Nucleus accumbens (tissue), 56 donors: Measurements from ENCODE around the gene NCBP1.
"Not testable (repeated sequence)": the region's sequence is repeated elsewhere in the genome, so short reads cannot be mapped to it uniquely, and the experiment has no call there.

ENCODE experiments used
- DNase-seq, 56 donors: peaks; one replicate each; lab custom pipeline; 2025; lab: John Stamatoyannopoulos, UW

NCBP1 gene, protein sequence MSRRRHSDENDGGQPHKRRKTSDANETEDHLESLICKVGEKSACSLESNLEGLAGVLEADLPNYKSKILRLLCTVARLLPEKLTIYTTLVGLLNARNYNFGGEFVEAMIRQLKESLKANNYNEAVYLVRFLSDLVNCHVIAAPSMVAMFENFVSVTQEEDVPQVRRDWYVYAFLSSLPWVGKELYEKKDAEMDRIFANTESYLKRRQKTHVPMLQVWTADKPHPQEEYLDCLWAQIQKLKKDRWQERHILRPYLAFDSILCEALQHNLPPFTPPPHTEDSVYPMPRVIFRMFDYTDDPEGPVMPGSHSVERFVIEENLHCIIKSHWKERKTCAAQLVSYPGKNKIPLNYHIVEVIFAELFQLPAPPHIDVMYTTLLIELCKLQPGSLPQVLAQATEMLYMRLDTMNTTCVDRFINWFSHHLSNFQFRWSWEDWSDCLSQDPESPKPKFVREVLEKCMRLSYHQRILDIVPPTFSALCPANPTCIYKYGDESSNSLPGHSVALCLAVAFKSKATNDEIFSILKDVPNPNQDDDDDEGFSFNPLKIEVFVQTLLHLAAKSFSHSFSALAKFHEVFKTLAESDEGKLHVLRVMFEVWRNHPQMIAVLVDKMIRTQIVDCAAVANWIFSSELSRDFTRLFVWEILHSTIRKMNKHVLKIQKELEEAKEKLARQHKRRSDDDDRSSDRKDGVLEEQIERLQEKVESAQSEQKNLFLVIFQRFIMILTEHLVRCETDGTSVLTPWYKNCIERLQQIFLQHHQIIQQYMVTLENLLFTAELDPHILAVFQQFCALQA

DNA sequence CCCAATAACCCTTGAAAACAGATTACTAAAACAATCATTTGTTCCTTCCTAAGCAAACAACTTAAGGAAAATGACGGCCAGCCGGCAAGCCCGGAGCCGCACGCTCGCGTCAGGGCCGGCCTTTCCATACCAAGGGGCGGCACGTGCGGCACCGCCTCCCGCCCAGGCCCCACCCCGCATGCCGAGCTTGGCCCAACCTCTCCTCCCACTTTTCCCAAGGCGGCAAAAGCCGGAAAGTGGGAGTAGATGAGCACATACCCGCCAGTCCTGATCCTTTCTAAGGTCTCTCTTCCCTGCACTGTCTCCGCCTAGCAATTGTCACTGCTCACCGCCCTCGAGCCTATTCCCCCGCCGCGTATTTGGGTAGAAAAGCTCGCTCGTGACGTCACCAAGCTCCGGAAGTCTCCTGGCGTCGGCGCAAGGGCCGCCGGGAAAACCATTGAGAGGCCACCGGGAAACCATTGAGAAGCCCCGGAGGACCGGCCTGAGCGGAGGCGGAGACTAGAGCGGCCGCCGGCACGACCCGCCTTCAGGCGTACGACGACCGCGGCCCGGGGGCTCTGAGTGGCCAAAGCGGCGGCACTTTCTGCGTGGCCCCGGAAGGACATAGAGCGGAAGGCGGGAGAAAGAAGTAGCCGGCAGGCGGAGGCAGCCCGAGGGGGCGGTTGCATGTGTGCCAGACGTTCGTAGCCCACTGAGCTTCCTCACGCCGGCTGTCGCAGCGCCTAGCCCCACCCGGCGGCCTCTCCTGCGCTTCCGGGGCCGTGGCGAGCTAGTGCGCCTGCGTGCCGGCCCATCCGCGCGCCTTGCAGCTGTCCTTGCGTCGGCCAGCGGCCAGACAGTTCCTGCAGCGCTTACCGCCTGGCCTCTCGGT lies at the start of gene NCBP1, which contains the start of gene TSTD2:
Gene NCBP1, plus strand, starts transcription at position 837 of the 874 bp plus-strand sequence. CDS start 61 bp downstream, outside the sequence.
Gene TSTD2, minus strand, starts transcription at position 384 of the 874 bp plus-strand sequence. CDS start 5,806 bp downstream, outside the sequence.
- peak; percentile 82 to 100 (median 96) for DNase-seq

DNA sequence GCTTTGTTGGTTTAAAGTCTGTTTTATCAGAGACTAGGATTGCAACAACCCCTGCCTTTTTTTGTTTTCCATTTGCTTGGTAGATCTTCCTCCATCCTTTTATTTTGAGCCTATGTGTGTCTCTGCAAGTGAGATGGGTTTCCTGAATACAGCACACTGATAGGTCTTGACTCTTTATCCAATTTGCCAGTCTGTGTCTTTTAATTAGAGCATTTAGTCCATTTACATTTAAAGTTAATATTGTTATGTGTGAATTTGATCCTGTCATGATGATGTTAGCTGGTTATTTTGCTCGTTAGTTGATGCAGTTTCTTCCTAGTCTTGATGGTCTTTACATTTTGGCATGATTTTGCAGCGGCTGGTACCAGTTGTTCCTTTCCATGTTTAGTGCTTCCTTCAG lies 48.8 kb upstream of the NCBP1 start:
- DNase-seq: not testable (repeated sequence)

DNA sequence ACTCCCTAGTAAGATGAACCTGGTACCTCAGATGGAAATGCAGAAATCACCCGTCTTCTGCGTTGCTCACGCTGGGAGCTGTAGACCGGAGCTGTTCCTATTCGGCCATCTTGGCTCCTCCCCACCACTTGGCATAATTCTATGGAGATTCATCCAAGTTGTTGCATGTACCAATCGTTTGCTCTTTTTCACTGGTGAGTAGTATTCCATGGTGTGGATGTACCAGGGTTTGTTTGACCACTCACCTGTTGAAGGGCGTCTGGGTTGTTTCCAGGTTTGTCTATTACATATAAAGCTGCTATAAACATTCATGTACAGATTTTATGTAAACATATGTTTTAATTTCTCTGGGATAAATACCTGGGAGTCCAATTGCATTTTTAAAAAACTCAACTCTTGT lies 46.7 kb upstream of the NCBP1 start:
- not testable (repeated sequence) for DNase-seq

DNA sequence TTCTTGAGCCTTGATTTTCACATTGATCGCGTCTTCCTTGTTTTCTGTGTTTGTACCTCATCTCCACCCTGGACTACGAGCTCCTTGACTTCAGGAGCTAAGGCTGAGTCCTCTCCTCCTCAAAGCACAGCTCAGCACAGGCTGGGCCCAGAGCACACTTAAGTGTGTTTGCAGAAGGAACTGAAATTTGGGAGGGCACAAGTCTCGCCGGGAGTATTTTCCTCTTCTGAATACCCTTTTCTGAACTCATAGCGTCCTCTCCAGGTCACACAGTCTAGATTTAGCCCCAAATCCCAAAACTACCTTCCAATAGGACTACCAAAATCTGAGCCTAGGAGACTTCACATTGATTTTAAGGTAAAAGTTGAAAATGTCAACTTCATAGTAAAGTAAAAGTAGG lies 42.1 kb upstream of the NCBP1 start:
- no peak for DNase-seq

DNA sequence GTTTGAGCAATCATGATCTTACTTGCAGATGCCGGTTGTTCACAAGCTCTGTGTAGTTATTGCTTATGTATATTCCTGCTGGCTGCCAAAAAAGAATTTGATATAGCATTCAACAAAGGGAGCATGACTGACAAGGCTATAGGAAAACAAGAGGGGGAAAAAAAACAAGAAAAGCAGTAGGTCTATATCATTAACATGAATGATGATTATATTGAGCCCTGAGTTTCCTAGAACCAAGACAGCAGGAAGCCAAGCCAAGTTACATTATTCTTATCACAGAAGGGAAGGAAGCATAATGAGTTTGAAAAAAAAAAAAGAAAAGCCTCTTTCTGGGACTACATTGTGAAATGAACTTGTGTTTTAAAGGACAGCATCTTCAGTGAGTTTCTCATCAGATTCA lies 41.5 kb upstream of the NCBP1 start:
- DNase-seq: no peak

DNA sequence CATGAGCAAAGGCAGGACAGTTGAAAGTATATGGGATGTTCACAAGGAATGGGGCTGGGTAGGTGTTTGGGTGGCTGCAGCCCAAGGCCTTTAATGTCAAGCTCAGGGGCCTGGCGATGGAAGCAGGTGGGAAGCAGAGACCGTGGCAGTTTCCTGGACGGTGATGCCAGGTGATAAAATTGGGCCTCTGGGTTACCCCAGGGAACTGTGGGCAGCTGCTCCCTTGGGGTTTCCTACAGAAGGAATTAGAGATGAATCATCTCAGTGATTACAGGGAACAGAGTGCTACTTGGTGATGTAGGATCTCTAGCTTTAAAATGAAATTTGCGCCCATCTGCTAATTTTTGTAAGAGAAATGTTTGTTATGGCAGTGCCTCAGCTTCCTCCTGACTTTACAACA lies 39.7 kb upstream of the NCBP1 start:
- DNase-seq: no peak

DNA sequence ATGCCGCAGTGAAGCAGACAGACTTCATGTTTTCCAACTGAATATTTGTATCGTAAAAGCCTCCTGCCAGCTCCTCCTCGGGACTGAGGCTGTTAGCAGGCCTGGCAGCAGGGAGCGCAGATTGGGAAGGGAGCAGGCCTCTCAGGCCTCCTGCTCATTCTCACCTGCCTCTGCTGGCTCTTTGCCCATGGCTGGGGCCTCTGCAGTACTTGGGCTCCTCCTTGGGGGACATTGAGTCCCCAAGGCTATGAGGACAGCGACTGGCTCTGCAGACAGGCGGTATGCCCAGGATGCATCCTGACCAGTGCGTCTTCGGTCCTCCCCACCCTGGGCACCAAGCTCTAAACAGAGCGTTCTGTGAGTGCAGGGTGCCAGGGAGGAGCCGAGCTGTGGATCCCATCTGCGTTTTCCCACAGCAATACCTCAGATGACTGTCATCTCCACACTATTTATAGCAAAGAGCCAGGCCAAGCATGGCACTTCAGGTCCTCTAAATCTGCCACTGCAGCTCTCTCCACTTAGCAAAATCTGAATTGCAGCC lies 39.2 kb upstream of the NCBP1 start:
- peak in 3 of 56 donors; percentile 4 to 40 (median 8) for DNase-seq

DNA sequence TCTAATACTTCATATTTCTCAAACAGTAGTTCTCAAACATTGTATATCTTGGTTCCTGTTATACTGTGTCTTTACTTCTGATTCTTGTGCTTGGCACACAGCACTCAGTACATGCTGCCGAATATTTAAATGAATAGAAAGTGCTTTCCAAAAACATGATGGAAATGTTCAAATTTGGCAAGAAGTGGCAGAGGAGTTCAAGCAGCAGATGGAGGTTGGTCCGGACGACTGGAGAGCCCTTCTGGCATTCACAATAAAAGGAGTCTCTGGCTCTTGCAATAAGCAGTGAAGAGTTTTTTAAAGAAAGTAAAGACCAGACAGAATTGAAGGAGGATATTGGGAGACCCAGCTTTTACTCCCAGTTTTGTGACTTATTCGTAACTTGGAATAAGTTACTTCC lies 36.7 kb upstream of the NCBP1 start:
- DNase-seq: no peak

DNA sequence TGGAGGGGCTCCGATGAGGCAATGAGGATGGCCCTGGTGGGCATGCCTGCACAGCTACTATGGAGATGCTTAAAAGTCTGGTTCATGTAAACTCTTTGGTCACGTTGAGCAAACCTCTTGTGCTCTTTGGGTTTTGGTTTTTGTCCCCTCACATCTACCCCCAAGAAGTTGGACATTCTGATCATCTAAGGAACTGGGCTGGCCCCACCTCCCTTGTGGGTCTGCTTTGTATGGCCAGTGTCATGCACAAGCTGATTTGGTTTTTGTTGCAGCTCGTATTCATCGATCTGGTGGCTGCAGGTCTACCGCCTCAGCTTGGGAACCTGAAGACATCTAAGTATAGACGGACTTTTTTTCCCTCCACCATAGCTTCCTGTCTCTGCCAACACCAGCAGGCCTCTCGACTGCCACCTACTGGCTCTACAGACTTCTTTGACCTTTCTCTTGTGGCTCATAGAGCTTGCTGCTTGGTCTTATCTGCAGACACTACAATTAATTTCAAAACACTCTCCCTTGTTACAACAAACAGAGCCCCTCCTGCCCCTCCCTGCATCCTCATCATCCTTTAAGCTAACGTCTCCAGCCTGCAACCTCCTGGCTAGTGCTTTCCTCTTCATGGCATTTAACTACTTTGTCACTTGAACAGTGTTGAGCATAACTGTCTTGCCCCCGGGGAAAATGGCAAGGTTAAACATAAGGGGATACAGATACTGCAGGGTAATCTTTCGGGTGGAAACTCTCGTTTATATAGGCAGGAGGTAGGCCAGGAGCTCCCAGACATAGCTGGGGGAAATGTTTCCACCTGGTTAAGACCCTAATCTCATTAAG lies 34.9 kb upstream of the NCBP1 start:
- DNase-seq: peak in 49 of 56 donors; percentile 14 to 88 (median 55)

DNA sequence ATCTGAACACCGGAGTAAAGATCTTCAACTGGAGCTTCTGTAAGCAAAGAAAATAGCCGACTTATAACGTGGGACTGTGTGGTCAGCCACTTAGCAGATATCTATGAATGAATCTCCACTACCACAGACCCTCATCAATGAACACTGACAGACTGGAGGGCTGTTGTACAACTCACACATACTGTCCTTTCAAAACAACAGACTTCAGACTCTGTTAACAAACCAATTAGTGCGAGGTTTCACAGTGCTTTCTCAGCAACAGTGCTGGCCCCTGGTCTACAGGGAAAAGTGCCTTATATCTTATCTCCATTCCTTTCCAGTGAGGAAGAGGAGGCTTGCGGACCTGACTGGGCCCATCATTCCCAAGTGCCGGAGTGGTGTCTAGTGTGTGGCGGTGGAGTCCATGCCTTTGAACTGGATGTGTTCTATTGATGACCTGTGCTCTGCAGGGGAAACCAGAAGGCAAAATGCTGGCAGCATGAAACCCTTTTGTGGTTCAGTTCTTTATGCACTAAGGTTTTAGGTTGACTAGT lies 34.2 kb upstream of the NCBP1 start:
- DNase-seq: no peak

DNA sequence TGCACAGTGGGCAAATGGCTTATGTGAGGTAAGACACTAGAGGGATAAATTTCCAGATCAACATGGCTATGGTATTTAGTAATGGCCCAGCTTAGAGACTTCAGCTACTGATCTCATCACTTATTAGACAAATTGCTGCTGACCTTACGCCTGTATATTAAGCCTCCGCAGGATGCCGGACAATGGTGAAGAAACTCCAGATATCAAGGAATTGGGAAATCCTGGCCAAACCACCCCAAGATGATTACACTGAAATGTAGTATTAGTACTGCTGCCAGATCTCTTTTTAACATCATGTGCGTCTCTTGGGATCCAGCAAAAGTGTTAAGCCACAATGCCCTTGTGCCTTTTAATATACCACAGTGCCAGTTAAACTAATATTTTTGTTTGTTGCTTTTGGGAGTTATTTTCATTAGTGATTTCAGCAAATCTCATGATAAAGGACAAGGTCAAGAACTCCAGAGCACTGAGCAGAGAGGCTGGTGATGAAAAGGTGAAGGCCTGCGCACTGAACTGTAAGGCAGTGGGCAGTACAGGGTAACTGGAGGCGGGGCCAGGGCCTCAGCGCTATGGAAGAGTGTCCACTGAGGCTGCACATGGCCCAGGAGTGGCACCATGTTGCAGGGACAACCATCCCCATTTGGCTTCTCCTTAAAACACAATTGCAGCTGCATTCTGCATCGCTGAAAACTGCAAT lies 32.9 kb upstream of the NCBP1 start:
- DNase-seq: no peak

DNA sequence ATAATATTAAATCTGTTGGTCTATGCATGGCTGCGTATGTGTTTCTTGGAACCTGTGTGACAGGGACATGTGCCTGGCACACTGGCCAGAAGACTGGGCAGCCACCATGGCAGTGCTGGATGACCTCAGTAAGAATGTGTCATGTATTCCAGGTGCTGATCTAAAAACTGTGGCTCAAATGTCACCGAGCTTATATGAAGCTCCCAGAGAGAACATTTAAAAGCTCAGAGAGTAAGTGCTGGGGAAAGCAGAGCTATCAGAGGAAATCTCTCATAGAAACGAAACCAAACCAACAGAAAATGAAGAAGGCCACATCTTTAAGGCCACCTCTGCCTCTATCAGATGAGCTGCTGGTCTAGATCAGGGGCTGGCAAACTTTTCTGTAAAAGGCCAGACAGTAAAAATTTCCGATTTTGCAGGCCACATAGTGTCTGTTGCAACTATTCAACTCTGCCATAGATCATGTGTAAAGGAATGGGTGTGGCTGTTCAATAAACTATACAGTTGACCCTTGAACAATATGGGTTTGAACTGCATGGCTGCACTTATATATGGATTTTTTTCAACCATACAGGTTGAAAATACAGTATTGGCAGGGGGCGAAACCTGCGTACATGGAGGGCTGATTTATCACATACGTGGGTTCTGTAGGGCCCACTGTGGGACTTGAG lies 32.3 kb upstream of the NCBP1 start:
- no peak for DNase-seq

DNA sequence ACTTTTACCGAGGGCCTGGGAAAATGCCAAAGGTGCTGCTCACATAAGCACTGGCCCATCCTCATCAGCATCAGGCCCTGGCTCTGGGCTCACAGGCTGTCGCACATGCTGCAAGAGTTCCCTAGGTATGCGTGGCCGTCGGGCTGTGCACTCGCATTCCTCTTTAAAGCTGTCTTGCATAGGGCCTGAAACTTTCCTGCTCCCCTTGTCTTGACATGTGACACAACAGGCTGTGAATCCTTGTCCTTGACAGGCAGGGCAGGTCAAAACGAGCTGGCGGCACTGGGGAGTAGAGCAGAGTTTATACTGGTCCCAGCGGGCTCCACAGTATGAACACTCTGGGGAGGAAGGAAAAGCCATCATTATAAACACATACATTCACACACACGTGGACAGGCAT lies 31.2 kb upstream of the NCBP1 start:
- peak in 1 of 56 donors; percentile 8 for DNase-seq

DNA sequence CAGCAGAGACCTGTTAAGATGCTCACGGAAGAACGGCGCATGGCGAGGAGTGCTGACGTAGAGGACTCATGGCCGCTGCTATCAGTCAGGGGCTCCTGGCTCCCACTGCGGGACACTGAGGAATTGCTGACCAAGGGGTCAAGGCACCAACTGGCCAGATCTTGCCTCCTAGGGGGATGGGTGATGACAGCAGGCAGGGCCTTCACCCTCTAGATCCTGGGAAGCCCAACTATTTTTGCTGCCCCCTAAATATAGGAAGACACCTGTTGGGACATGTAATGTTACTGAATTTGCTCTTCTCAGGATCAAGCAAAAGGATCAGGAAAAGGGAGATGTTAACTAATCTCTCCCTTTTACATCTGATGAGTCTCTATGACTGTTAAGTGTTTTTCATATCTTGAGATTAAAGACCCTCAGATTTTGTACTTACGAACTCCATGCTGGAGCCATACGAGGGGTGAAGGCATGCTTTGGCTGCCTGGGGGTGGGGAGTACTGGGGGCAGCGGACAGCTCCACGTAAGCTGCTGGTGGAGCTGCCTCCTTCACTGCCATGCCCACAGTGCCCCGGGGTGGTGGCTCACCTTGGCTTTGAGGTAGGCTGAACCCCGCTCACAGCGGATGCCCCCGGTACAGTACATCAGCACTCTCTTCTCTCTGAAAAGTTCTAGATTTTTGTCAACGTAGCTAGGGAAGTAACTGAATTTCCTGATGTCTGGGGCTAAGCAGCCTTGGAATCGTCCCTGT lies 28.5 kb upstream of the NCBP1 start:
- DNase-seq: no peak

DNA sequence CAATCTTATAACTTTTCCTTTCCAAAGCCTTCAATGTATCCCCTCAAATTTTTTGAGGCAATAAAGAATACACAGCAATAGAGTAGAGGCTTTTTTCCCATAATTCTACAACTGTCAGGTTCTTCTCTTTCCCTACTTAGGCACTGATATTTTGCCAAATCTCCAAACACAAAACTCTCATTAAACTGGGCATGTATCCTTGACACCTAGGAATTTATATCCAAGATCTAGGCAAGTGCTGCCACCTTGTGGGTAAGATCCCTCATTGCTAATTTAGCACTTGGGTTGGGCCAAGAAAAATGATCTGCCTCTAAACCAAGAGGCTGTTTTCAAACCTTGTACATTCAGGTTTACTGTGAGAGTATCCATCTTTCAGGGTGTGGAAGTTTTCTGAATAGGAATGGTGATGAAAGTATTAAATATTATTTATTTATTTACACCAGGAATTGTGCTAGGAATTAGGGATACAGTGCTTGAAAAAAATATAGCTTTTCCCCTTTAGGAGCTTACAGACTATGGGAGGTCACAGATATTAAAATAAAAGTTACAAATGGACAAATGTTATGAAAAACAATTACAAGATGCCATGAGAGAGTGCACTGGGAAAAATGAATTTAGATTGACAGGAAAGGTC lies 18.1 kb upstream of the NCBP1 start:
- DNase-seq: peak in 35 of 56 donors; percentile 0 to 83 (median 36)

DNA sequence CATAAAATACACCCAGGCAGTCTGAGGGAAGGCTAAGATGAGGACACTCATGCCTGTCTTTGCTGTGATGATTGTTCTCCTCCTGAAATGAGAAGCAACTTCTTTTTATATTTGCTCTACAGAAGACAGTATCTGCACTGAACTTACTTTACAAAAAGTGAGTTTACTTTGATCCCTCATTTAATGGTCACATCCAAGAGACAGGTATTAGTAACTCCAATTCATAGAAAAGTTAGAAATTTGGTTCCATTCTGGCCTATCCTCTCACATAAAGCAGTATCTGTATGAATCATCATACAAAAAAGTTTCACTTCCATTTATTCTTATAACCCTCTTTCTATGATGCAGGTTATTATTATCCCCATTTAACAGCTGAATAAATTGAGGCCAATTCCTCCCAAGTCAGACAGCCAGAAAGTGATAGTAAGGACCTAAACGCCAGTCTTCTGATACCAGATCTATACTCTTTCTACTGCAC lies 15.6 kb upstream of the NCBP1 start:
- no peak for DNase-seq
